Activated CD4-positive, alpha-beta T cell treated with anti-CD3 and anti-CD28 coated beads, Interleukin-2, amount 10 ng/mL, durations not matched to agents 7 days and 5 days (primary cell): ENCODE measurements around the gene RPS6KB1. TPM values are rescaled to one million over a fixed set of nuclear protein-coding genes. Genes with fewer than 3 reads are reported as not detected.
"Not testable (repeated sequence)": the region's sequence is repeated elsewhere in the genome, so short reads cannot be mapped to it uniquely, and the experiment has no call there.

ENCODE experiments used
- CTCF ChIA-PET: fragments of 350-600 bp; sonication (Branson Sonifier 250); formaldehyde crosslinking; loops from one replicate; lab custom pipeline; 2021; ENCODE audit warnings: antibody characterized with exemption; lab: Charles Lee
- POLR2A ChIA-PET: fragments of 350-600 bp; sonication (Branson Sonifier 250); formaldehyde crosslinking; loops from one replicate; lab custom pipeline; 2021; ENCODE audit warnings: antibody characterized with exemption; lab: Charles Lee
- DNase-seq: peaks from one replicate; pipeline ENCODE4 v3.0.0-alpha.2; 2020
- H3K27ac Mint-ChIP-seq: one replicate; pipeline ENCODE4 v1.8.0; 2021; ENCODE audit warnings: mild to moderate bottlenecking, moderate library complexity, mixed read lengths
- H3K27me3 Mint-ChIP-seq: one replicate; pipeline ENCODE4 v1.8.0; 2021; ENCODE audit warnings: mixed read lengths
- H3K36me3 Mint-ChIP-seq: one replicate; pipeline ENCODE4 v1.8.0; 2021; ENCODE audit warnings: low read depth, mixed read lengths
- H3K4me1 Mint-ChIP-seq: one replicate; pipeline ENCODE4 v1.8.0; 2021; ENCODE audit warnings: mixed read lengths
- H3K4me3 Mint-ChIP-seq: one replicate; pipeline ENCODE4 v1.8.0; 2021; ENCODE audit warnings: mild to moderate bottlenecking, moderate library complexity, mixed read lengths
- H3K9me3 Mint-ChIP-seq: one replicate; pipeline ENCODE4 v1.8.0; 2021; ENCODE audit warnings: mixed read lengths
- total RNA-seq, 2 experiments: library from RNA; stranded (reverse); gene quantifications; one replicate each; pipeline ENCODE4 v1.2.3, GENCODE V29; 2021

RPS6KB1 gene
- total RNA-seq, 2 experiments from 2014 or later = 46.7 to 50.3 TPM

GRCh38 chr17:59914274-59914854 is 21.4 kb downstream of the RPS6KB1 start:
- no peaks in the 10 kb centered on the region for H3K9me3 Mint-ChIP-seq
- CTCF ChIA-PET = interaction anchor here (1.0 to 1.6 kb wide), 5 partner anchors 9 to 272 kb away, joined by 3 to 5 read pairs (median 3); partner anchors contain the start of genes RPS6KB1 and TUBD1
- POLR2A ChIA-PET = no interaction called here
- DNase-seq = peak; percentile 42
- peaks cover 34% of the 10 kb centered on the region for H3K36me3 Mint-ChIP-seq
- peaks cover 1% of the 10 kb centered on the region for H3K4me1 Mint-ChIP-seq
- no peaks in the 10 kb centered on the region for H3K27me3 Mint-ChIP-seq
- H3K27ac Mint-ChIP-seq = no peak overlapping the region
- no peak overlapping the region for H3K4me3 Mint-ChIP-seq

DNA sequence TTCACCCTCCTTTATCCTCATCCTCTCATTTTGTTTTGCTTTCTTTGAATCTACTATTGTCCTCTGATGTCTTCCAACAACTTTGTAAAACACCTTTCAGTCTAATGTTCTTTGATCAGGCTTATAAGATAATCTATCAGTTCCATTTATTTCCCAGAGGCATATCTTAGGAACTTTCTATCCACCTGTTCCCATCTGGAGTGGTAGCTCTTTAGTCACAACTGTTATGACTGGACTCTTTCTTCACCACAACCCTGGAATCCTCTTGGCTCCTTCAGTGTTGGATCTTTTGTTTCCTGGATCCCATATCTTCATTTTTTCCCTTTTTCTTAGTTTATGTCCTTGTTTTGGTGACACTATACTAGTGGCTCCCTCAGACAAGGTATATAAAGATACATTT is 23.5 kb downstream of the RPS6KB1 start:
- H3K9me3 Mint-ChIP-seq = no peaks in the 10 kb centered on the region
- no peak overlapping the region for H3K27ac Mint-ChIP-seq
- POLR2A ChIA-PET = no interaction called here
- H3K4me3 Mint-ChIP-seq = no peak overlapping the region
- H3K4me1 Mint-ChIP-seq = peaks cover 1% of the 10 kb centered on the region
- no peak for DNase-seq
- no peaks in the 10 kb centered on the region for H3K27me3 Mint-ChIP-seq
- CTCF ChIA-PET = no interaction called here
- peaks cover 35% of the 10 kb centered on the region for H3K36me3 Mint-ChIP-seq

GRCh38 chr17:59920637-59921036 is 27.7 kb downstream of the RPS6KB1 start:
- CTCF ChIA-PET = interaction anchor here (0.6 to 1.2 kb wide), 2 partner anchors 33 to 116 kb away, joined by 3 read pairs; no protein-coding TSS in a partner anchor
- H3K9me3 Mint-ChIP-seq, H3K4me1 Mint-ChIP-seq, DNase-seq, H3K4me3 Mint-ChIP-seq, H3K27ac Mint-ChIP-seq, POLR2A ChIA-PET, H3K27me3 Mint-ChIP-seq: not testable (repeated sequence)
- peaks cover 25% of the 10 kb centered on the region for H3K36me3 Mint-ChIP-seq

DNA sequence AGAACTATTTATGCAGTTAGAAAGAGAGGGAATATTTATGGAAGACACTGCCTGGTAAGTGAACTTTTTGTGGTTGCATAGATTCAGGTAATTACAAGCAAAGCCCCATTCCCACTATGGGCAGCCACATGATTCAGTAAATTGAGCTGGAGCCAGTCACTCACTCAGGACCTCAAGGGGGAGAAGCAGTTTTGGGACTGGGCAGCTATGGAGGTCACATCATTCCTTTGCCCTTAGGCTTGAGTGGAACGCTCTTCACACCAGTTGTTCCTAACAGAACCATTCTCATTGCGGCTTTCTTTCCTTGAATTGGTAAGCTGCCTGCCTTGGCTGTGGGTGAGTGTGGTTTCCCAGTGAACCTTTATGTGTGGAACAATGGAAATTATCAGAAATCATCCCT is 37.2 kb downstream of the RPS6KB1 start:
- H3K27ac Mint-ChIP-seq, POLR2A ChIA-PET, H3K4me1 Mint-ChIP-seq, DNase-seq, CTCF ChIA-PET, H3K9me3 Mint-ChIP-seq, H3K4me3 Mint-ChIP-seq, H3K27me3 Mint-ChIP-seq: not testable (repeated sequence)
- peaks cover 53% of the 10 kb centered on the region for H3K36me3 Mint-ChIP-seq

DNA sequence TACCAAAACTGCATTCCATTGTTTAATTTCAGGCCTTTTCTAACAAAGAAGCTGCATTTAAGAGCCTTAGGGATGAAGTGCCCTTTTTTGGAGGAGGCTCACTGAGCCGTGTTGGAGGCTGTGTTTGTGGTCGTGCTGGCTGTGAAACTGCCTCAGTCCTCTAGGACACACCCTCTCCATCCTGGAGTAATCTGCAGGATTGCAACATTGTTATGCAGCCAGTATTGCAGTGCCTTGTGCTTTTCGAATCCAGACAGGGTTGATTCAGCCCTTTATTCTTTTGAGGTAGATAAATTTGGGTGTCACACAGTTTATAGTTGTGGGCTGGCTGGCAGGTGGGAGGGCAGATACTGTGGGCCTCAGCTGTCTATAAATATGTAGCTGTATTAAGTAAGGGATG is 37.8 kb downstream of the RPS6KB1 start:
- CTCF ChIA-PET = interaction anchor here (0.6 kb wide), 1 partner anchor 274 kb away, joined by 4 read pairs; no protein-coding TSS in a partner anchor
- H3K27ac Mint-ChIP-seq, H3K4me1 Mint-ChIP-seq, DNase-seq, H3K27me3 Mint-ChIP-seq, POLR2A ChIA-PET, H3K4me3 Mint-ChIP-seq, H3K9me3 Mint-ChIP-seq: not testable (repeated sequence)
- H3K36me3 Mint-ChIP-seq = peaks cover 54% of the 10 kb centered on the region

- not testable (repeated sequence) for H3K4me1 Mint-ChIP-seq
- CTCF ChIA-PET = interaction anchor here (1.8 kb wide), 1 partner anchor 21 kb away, joined by 4 read pairs; no protein-coding TSS in a partner anchor
Measured at GRCh38 chr17:59933317-59933716, 40.4 kb downstream of the RPS6KB1 start.

GRCh38 chr17:59940697-59941096 is 47.8 kb downstream of the RPS6KB1 start:
- H3K27me3 Mint-ChIP-seq, H3K4me1 Mint-ChIP-seq, DNase-seq, H3K9me3 Mint-ChIP-seq, H3K4me3 Mint-ChIP-seq, POLR2A ChIA-PET, H3K27ac Mint-ChIP-seq: not testable (repeated sequence)
- H3K36me3 Mint-ChIP-seq = peaks cover 59% of the 10 kb centered on the region
- CTCF ChIA-PET = interaction anchor here (0.6 to 0.9 kb wide), 4 partner anchors 10 to 191 kb away, joined by 3 to 7 read pairs (median 5); no protein-coding TSS in a partner anchor

More at GRCh38 chr17:59933317-59933716, 40.4 kb downstream of the RPS6KB1 start:
- DNase-seq, POLR2A ChIA-PET, H3K4me3 Mint-ChIP-seq, H3K27me3 Mint-ChIP-seq, H3K27ac Mint-ChIP-seq, H3K9me3 Mint-ChIP-seq: not testable (repeated sequence)
- peaks cover 71% of the 10 kb centered on the region for H3K36me3 Mint-ChIP-seq

DNA sequence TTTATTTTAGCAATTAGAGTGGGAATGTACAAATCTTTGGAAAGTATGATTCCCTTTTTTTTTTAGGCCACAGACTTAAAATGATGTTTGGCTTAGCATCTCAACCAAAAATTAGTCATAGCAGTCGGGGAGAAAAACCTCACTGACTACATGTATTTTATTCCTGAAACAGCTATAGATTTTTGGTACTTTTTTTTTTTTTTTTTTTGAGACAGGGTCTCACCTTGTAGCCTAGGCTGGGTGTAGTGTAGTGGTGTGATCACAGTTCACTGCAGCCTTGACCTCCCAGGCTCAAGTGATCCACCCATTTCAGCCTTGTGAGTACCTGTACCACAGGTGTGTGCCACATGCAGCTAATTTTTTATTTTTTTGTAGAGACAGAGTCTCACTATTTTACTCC is 48.2 kb downstream of the RPS6KB1 start:
- ChIA-PET POLR2A (no interaction called here), CTCF (interaction anchor here (0.6 to 0.9 kb wide), 5 partner anchors 10 to 192 kb away, joined by 3 to 7 read pairs (median 5); no protein-coding TSS in a partner anchor)

GRCh38 chr17:59946433-59946832 is 53.5 kb downstream of the RPS6KB1 start:
- peaks cover 17% of the 10 kb centered on the region for H3K4me1 Mint-ChIP-seq
- POLR2A ChIA-PET, H3K4me3 Mint-ChIP-seq, H3K9me3 Mint-ChIP-seq, H3K27ac Mint-ChIP-seq, H3K27me3 Mint-ChIP-seq, DNase-seq: not testable (repeated sequence)
- CTCF ChIA-PET = interaction anchor here (0.6 to 0.9 kb wide), 2 partner anchors 19 to 286 kb away, joined by 3 read pairs; no protein-coding TSS in a partner anchor
- H3K36me3 Mint-ChIP-seq = peaks cover 46% of the 10 kb centered on the region

More for the DNA sequence above, 48.2 kb downstream of the RPS6KB1 start:
- Mint-ChIP-seq H3K27ac (no peak overlapping the region), H3K36me3 (peaks cover 59% of the 10 kb centered on the region), H3K27me3 (no peaks in the 10 kb centered on the region), H3K4me1 (peaks cover 14% of the 10 kb centered on the region), H3K4me3 (no peak overlapping the region), H3K9me3 (no peaks in the 10 kb centered on the region)
- DNase-seq = no peak

- H3K9me3 Mint-ChIP-seq, H3K27ac Mint-ChIP-seq, DNase-seq, POLR2A ChIA-PET, H3K27me3 Mint-ChIP-seq, H3K4me3 Mint-ChIP-seq: not testable (repeated sequence)
- Mint-ChIP-seq H3K4me1 (peaks cover 18% of the 10 kb centered on the region), H3K36me3 (peaks cover 47% of the 10 kb centered on the region)
- CTCF ChIA-PET = interaction anchor here (0.9 kb wide), 1 partner anchor 19 kb away, joined by 3 read pairs; no protein-coding TSS in a partner anchor
Measured at GRCh38 chr17:59947310-59947709, 54.4 kb downstream of the RPS6KB1 start.

- H3K27me3 Mint-ChIP-seq = no peaks in the 10 kb centered on the region
- no peak overlapping the region for H3K4me3 Mint-ChIP-seq
- CTCF ChIA-PET = interaction anchor here (1.0 kb wide), 1 partner anchor 9 kb away, joined by 5 read pairs; no protein-coding TSS in a partner anchor
- POLR2A ChIA-PET = no interaction called here
- H3K36me3 Mint-ChIP-seq = peaks cover 40% of the 10 kb centered on the region
- no peak for DNase-seq
- no peak overlapping the region for H3K27ac Mint-ChIP-seq
- no peaks in the 10 kb centered on the region for H3K9me3 Mint-ChIP-seq
- peaks cover 17% of the 10 kb centered on the region for H3K4me1 Mint-ChIP-seq
Measured at GRCh38 chr17:59950049-59950448, 57.1 kb downstream of the RPS6KB1 start.

DNA sequence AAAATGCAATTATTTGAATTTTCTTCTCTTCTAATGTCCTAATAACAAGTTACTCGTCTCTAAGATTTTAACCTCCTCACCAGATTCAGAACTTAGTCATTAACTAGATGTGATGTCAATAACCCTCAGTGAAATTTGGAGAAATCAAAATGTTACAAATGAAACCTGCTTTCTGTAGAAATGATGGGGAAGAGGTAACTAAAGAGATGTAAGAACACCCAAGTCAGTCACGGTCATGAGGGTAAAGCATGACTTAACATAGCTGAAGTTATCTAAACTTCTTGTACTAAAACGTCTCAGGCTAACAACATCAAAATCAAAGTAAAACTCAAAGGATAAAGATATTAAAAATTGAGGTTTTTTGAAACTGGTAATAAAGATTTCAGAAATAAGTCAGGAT is 61.9 kb downstream of the RPS6KB1 start:
- CTCF ChIA-PET = interaction anchor here (0.6 to 1.5 kb wide), 2 partner anchors 10 to 11 kb away, joined by 3 to 4 read pairs; partner anchors contain the start of gene RNFT1

DNA sequence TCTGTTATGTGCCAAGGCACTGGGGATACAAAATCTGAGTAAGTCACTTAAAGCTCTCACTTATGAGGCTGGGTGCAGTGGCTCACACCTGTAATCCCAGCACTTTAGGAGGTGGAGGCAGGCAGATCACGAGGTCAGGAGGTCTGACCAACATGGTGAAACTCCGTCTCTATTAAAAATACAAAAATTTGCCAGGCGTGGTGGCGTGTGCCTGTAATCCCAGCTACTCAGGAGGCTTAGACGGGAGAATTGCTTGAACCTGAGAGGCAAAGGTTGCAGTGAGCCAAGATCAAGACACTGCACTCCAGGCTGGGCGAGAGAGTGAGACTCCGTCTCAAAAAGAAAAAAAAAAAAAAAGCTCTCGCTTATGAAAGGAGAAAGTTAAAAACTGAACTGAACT is 66.7 kb downstream of the RPS6KB1 start:
- CTCF ChIA-PET, H3K27me3 Mint-ChIP-seq, DNase-seq, H3K4me3 Mint-ChIP-seq, H3K9me3 Mint-ChIP-seq, H3K27ac Mint-ChIP-seq, POLR2A ChIA-PET: not testable (repeated sequence)
- peaks cover 18% of the 10 kb centered on the region for H3K36me3 Mint-ChIP-seq
- peaks cover 22% of the 10 kb centered on the region for H3K4me1 Mint-ChIP-seq

More for the DNA sequence above, 61.9 kb downstream of the RPS6KB1 start:
- Mint-ChIP-seq H3K4me1 (peaks cover 5% of the 10 kb centered on the region), H3K27me3 (no peaks in the 10 kb centered on the region), H3K9me3 (no peaks in the 10 kb centered on the region), H3K27ac (no peak overlapping the region), H3K4me3 (no peak overlapping the region), H3K36me3 (peaks cover 29% of the 10 kb centered on the region)
- POLR2A ChIA-PET = no interaction called here
- no peak for DNase-seq
